ENCODE results near the gene CELSR3.

The CELSR3 gene

GRCh38 chr3:48656841-48657281 is 5.8 kb downstream of the CELSR3 start:
- peak; percentile 23 to 35 for DNase-seq

- peak; percentile 87 to 88 for DNase-seq
Observed at GRCh38 chr3:48656061-48656840, 6.4 kb downstream of the CELSR3 start.

GRCh38 chr3:48655606-48656005 is 7.1 kb downstream of the CELSR3 start:
- DNase-seq: peak; percentile 63 to 65

- DNase-seq: no peak
Observed at GRCh38 chr3:48655063-48655462, 7.6 kb downstream of the CELSR3 start.

- DNase-seq: no peak
Observed at GRCh38 chr3:48652923-48653715, 9.6 kb downstream of the CELSR3 start.

- no peak for DNase-seq
Observed at GRCh38 chr3:48651771-48652170, 10.9 kb downstream of the CELSR3 start.

GRCh38 chr3:48650723-48651122 is 12.0 kb downstream of the CELSR3 start:
- DNase-seq: no peak

GRCh38 chr3:48648188-48648850 is 14.4 kb downstream of the CELSR3 start:
- DNase-seq: no peak

GRCh38 chr3:48647714-48648113 is 15.0 kb downstream of the CELSR3 start:
- DNase-seq: no peak

GRCh38 chr3:48644898-48645760 is 17.6 kb downstream of the CELSR3 start:
- no peak for DNase-seq

GRCh38 chr3:48642605-48643004 is 20.1 kb downstream of the CELSR3 start:
- no peak for DNase-seq

- DNase-seq: no peak
Observed at GRCh38 chr3:48641396-48641795, 21.3 kb downstream of the CELSR3 start.

GRCh38 chr3:48639944-48640606 is 22.6 kb downstream of the CELSR3 start:
- no peak for DNase-seq

- no peak for DNase-seq
Observed at GRCh38 chr3:48637305-48637704, 25.4 kb downstream of the CELSR3 start.

GRCh38 chr3:48636149-48636655 is 26.5 kb downstream of the CELSR3 start:
- no peak for DNase-seq

- DNase-seq: peak; percentile 97
Observed at GRCh38 chr3:48635222-48636021, 27.3 kb downstream of the CELSR3 start, which contains the start of gene SLC26A6. SLC26A6 (minus strand) TSS chr3:48635461; CDS start chr3:48635393, 68 bp downstream.

- DNase-seq: peak; percentile 68 to 73
Observed at GRCh38 chr3:48634661-48635221, 27.9 kb downstream of the CELSR3 start.

- DNase-seq: no peak
Observed at GRCh38 chr3:48633743-48634142, 28.9 kb downstream of the CELSR3 start.

- no peak for DNase-seq
Observed at GRCh38 chr3:48633256-48633655, 29.4 kb downstream of the CELSR3 start.
